WTC11 (cell line): ENCODE measurements around the gene METTL15.

Experiments used
- ATF2 ChIP-seq: sonication (generic); formaldehyde crosslinking; IDR thresholded peaks from 2 replicates; pipeline ENCODE4 v1.8.1; 2022; ENCODE audit warnings: low read depth, missing genetic modification reagents, borderline replicate concordance
- ATF3 ChIP-seq: sonication (generic); formaldehyde crosslinking; conservative IDR thresholded peaks from 2 replicates; pipeline ENCODE4 v1.8.1; 2022; ENCODE audit warnings: mild to moderate bottlenecking, missing genetic modification reagents
- CREB1 ChIP-seq: sonication (generic); formaldehyde crosslinking; IDR thresholded peaks from 2 replicates; pipeline ENCODE4 v1.8.0; 2023; ENCODE audit warnings: mild to moderate bottlenecking, missing genetic modification reagents
- CREM ChIP-seq: sonication (generic); formaldehyde crosslinking; IDR thresholded peaks from 2 replicates; pipeline ENCODE4 v1.8.1; 2022; ENCODE audit warnings: mild to moderate bottlenecking, missing genetic modification reagents, moderate library complexity
- CTCF ChIP-seq: fragments of 200-600 bp; IDR thresholded peaks from 2 replicates; pipeline ENCODE4 v1.8.0; 2022; ENCODE audit warnings: antibody characterized with exemption
- E2F5 ChIP-seq: sonication (generic); formaldehyde crosslinking; IDR thresholded peaks from 2 replicates; pipeline ENCODE4 v1.8.1; 2022; ENCODE audit warnings: mild to moderate bottlenecking, moderate library complexity, missing genetic modification reagents
- FOXP1 ChIP-seq: sonication (generic); formaldehyde crosslinking; IDR thresholded peaks from 2 replicates; pipeline ENCODE4 v1.8.0; 2022; ENCODE audit warnings: missing genetic modification reagents, mild to moderate bottlenecking, moderate library complexity, borderline replicate concordance
- OVOL2 ChIP-seq: fragments of 250-450 bp; sonication (Bioruptor Pico); IDR thresholded peaks from 2 replicates; pipeline ENCODE4 v1.9.0; 2021; ENCODE audit warnings: mild to moderate bottlenecking, borderline replicate concordance
- SP1 ChIP-seq: sonication (generic); formaldehyde crosslinking; conservative IDR thresholded peaks from 2 replicates; pipeline ENCODE4 v1.8.1; 2022; ENCODE audit warnings: missing genetic modification reagents
- ZNF671 ChIP-seq: fragments of 250-450 bp; sonication (Bioruptor Pico); IDR thresholded peaks from 2 replicates; pipeline ENCODE4 v1.8.0; 2021; ENCODE audit warnings: mild to moderate bottlenecking
- TF ChIP-seq, protein P1 (sequence below): sonication (generic); formaldehyde crosslinking; IDR thresholded peaks from 2 replicates; pipeline ENCODE4 v1.8.0; 2022; ENCODE audit warnings: mild to moderate bottlenecking, missing genetic modification reagents
- TF ChIP-seq, protein P2 (sequence below): sonication (generic); formaldehyde crosslinking; IDR thresholded peaks from 2 replicates; pipeline ENCODE4 v1.8.1; 2023; ENCODE audit warnings: mild to moderate bottlenecking, moderate library complexity, missing genetic modification reagents
- TF ChIP-seq, protein P3 (sequence below): sonication (generic); formaldehyde crosslinking; IDR thresholded peaks from 2 replicates; pipeline ENCODE4 v1.8.0; 2022; ENCODE audit warnings: mild to moderate bottlenecking, missing genetic modification reagents

- TF ChIP-seq ATF2 (CRISPR knock-in tag) = no peak
- TF ChIP-seq CTCF = no peak
- TF ChIP-seq, protein P1, sequence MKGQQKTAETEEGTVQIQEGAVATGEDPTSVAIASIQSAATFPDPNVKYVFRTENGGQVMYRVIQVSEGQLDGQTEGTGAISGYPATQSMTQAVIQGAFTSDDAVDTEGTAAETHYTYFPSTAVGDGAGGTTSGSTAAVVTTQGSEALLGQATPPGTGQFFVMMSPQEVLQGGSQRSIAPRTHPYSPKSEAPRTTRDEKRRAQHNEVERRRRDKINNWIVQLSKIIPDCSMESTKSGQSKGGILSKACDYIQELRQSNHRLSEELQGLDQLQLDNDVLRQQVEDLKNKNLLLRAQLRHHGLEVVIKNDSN = no peak
- no peak for TF ChIP-seq FOXP1 (CRISPR knock-in tag)
- no peak for TF ChIP-seq SP1 (CRISPR knock-in tag)
- TF ChIP-seq, protein P2, sequence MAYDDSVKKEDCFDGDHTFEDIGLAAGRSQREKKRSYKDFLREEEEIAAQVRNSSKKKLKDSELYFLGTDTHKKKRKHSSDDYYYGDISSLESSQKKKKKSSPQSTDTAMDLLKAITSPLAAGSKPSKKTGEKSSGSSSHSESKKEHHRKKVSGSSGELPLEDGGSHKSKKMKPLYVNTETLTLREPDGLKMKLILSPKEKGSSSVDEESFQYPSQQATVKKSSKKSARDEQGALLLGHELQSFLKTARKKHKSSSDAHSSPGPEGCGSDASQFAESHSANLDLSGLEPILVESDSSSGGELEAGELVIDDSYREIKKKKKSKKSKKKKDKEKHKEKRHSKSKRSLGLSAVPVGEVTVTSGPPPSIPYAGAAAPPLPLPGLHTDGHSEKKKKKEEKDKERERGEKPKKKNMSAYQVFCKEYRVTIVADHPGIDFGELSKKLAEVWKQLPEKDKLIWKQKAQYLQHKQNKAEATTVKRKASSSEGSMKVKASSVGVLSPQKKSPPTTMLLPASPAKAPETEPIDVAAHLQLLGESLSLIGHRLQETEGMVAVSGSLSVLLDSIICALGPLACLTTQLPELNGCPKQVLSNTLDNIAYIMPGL (CRISPR knock-in tag) = no peak
- TF ChIP-seq ZNF671 (CRISPR knock-in tag) = no peak
- TF ChIP-seq CREB1 (CRISPR knock-in tag) = no peak
- no peak for TF ChIP-seq E2F5 (CRISPR knock-in tag)
- TF ChIP-seq OVOL2 (CRISPR knock-in tag) = no peak
- no peak for TF ChIP-seq ATF3 (CRISPR knock-in tag)
- TF ChIP-seq CREM (CRISPR knock-in tag) = no peak
- TF ChIP-seq, protein P3, sequence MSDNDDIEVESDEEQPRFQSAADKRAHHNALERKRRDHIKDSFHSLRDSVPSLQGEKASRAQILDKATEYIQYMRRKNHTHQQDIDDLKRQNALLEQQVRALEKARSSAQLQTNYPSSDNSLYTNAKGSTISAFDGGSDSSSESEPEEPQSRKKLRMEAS (CRISPR knock-in tag) = no peak
Measured at GRCh38 chr11:28107191-28107749, 918 bp upstream of the METTL15 start.
